ENCODE results near the gene RACK1.

DNA sequence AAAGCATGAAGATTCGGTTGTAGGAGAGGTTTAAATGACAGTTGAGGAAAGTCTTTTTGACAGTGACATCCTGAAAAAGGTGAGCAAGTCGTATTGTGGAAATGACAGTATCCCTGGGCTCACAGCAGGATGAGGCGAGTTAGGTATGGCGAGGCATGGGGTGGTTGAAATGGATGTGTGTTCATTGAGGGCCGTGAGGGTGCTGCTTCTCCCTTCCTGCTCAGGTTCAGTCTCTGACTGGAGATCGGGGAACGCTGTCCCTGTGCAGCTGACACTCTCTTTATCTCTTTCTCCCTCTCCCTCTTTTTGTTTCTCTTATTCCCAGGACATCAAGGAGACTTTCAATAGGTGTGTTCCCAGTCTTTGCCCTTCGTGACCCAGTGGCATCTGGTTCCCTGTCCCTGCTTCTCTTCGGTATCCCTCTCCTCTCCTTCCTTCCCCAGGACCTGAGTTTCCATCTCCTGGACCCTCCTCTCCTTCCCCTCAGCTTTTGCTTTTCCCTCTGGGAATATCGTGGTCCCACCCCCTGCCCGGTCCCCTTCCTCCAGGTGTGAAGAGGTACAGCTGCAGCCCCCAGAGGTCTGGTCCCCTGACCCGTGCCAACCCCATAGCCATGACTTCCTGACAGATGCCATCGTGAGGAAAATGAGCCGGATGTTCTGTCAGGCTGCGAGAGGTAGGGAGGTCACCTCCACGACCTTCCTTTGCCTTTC is 10.5 kb downstream of the RACK1 start:
- TF ChIP-seq RNF2 (IDR thresholded peaks at IDR 0.05; ENCODE audit: borderline replicate concordance, low read depth, low read length, missing control alignments, poor library complexity, severe bottlenecking) (no peak), CTCF (IDR thresholded peaks at IDR 0.05; ENCODE audit: control extremely low read depth in 1 of 3, insufficient read depth in 1 of 3, low read depth in 1 of 3, low read length in 3 of 3) (no peak), CHD1 (IDR thresholded peaks at IDR 0.05; ENCODE audit: low read depth, low read length) (no peak)
